GM18873 (cell line): ENCODE results near the gene MTPN.

Experiments
- ATAC-seq: cut with Tn5 transposase; IDR thresholded peaks from one replicate; pipeline ENCODE4 v1.9.1; 2021; ENCODE audit warnings: mild to moderate bottlenecking, moderate library complexity, moderate number of reproducible peaks; ENCODE audit not compliant: unreplicated experiment, low FRiP score

Gene MTPN

DNA sequence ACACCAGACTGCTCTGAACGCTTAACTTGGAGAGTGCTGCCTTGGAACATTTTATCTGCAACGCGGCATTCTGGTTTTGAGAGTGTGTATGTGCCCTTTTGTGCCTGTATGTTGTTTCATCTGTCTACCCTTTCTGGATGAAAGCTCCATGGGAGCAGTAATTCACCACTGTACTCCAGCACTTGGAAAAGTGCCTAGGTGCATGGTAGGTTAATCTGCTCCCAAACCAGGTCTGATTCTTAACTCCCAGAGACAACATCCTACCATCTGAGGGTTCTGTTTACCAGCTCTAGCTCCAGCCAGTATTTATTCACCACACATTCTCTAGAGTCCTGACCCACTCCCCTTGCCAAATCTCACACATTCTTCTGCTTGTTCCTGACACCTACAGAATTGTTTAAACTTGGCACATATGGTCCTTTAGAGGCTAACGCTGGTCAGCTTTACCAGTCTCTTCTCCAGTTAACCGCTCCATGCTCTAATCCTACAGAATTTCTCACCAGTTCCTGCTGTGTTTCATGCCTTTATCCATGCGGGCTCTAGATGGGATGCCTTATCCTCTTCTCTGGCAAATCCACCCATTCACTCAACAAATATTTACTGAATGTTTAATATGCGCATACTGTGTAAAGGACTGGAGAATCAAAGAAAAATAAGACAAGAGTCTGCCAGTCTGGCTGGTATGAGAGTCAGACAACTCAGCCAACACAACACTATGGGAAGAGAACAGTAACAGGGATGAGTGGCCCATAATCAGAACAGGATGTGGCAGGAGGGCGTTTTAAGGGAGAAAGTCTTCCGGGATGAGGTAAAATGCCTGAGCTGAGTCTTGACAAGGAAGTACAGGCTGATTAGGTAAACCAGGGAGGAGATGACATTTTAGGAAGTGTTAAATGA lies 46.3 kb downstream of the MTPN start:
- no peak for ATAC-seq

DNA sequence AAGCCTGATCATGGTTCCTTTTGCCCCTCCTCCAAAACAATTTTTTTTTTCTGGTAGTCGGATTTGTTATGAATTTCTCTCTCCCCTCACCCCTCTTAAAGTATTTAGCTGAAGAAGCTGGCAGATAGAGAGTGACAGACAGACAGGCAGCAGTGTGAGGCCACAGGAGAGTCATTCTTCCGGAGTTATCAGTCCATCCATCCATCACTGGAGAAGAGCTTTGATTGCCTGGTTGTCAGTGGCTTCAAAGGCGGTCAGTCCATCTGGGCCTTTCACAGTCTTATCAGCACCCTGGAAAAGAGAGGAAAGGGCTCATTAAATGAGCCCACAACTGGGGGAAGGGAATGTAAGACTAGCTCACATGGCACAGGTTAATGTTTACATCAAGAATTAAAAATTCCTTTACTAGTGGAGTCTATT lies 47.4 kb downstream of the MTPN start:
- no peak for ATAC-seq

DNA sequence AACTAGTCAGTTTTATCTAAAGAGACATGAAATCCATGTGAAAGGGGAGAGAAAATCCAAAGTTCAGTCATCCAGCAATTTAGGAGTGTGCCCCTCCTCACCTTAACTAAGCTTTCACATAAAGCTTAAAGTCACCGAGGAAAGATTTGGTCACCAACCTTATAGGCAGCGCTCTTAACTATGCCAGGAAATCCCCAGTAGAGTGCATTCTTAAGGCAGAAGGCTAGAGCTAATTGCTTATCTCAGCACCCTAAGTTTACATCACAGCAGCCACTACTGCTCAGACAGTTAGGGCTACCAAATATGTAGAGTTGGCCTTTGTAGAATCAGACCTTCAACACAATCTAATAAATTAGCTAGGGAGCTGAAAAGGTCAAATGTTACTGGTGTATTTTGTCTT lies 47.9 kb downstream of the MTPN start:
- ATAC-seq = no peak

DNA sequence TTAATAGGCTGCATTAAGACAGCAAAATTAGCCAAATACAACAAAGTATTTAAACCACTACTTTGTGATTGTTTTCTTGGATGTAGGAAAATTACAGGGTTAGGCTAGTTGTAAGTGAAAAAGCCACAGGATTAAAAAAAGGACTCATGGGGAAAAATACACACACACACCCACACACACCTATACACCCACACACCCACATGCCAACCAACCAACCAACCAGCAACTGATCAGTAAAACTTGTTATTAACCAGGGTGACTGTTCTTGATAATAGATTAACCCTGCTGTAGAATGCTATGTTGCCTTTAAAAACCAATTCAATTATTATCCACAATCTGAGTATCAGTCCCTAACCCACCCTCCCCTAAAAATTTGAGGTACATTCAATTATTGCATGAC lies 49.0 kb downstream of the MTPN start:
- no peak for ATAC-seq

DNA sequence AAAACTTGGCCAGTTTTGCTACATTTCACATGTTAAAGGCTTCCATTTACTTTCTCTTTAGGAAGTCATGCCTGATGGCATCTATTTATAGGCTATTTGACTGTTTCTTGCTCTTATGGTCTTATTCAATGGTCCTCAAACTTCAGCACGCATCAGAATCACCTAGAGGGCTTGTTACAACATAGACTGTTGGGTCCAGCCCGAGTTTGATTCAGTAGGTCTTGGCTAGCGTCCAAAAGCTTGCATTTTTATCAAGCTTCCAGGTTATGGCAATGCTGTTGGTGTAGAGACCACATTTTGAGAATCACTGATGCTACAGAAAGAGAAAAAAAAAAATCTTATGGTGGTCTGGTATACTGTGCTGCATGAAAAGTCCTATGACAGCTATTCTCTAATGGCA lies 51.9 kb downstream of the MTPN start:
- no peak for ATAC-seq

DNA sequence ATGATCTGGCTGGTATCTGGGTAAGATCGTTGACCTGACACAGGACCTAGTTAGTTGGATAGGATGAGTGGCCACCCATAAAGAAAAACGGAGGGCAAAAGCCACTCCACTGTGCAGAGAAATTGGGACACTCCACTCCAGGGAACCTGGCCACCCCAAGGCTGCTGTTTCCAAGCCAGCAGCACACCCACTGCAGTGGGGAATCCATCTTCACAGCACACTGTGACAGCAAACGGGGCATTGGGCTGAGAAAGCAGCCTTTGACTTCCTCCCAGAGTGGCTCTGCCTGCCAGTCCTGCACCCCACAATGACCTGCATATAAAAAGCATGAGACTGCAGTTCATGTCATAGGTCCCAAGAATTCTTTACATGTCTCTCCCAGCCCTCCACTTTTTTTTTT lies 52.9 kb downstream of the MTPN start:
- no peak for ATAC-seq

DNA sequence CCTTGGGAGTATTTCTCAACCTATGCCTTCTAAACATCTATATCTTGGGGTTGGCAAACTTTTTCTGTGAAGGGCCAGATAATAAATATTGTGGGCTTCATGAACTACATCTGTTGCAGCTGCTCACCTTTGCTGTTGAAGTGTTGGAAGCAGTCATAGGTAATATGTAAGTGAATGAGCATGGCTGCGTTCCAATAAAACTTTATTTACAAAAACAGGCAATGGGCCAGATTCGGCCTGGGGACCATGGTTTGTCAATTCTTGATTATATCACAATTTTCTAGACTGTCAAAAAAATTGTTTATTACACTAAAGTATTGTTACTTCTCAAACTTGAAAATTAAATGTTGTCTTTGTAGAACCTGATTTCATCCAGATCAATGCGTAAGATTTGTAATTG lies 54.9 kb downstream of the MTPN start:
- no peak for ATAC-seq

DNA sequence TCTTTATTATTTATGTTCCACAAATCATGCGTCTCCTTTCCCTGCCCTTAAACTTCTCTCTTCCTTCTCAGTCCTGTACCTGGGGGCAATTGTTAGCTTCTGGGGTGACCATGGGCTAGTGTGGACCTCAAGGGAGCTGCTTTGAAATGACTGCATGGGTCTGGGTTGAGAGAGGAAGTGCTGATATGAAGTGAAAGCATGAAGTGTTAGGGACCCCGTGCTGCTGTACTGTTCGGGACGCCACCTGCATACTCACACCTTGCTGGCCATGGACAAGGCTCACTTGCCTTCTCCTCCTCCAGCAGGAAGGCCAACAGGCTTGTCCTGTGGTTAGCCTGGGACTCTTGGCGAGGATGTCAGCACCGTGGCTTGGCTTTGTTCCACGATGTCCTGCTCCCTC lies 56.7 kb downstream of the MTPN start:
- ATAC-seq = no peak

DNA sequence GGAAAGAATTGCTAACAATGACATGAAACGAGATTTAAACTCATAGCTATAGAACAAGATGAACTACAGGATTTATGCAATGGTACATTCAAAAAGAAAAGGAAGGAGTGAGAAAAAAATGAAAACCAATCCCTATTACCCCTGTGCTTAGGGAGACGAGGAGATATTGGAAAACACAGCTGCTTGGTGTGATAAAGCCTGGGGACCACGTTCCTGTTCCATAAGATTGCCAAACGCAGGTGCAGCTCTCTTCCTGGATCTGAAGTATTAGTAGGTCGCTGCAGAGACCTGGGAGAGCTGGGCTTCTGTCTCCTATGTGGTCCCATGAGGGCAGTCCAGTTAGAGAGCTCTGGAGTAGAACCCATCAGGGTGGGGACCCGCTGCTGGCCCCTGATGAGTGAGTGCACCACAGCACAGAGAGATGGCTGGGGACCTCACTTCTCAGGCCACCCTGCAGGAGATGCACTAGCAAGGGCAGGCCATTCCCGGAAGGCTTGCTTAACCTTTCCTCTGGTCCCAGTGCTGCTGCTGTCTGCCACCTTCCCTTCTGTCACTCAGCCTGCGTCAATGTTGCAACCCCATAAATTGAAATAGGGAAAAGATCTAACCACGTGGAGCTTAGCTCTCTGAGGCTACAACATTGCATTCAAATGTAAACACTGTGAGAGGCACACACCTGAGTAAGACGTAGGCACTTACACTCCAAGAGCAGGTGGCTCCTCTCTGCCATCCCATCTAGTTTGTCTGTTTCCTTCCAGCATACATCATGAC lies 57.9 kb downstream of the MTPN start:
- ATAC-seq = no peak

DNA sequence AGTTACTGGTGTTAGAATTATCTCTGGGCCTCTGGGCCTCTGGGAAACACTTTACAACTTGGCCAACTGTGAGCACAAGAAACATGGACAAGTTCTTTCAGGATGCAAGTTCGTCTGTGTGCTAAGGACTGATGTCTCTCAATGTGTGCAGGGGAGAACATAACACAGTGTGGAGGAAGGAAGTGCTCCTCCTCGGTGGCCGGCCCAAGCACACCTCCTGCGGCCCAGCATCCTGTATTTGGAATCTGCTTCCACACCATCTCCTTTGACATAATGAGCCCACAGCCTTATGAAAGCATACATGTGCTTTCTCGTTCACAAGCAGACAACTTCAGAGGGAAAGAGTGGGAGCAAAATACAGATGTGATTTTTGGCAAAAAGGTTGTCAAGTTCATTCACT lies 59.0 kb downstream of the MTPN start:
- no peak for ATAC-seq

DNA sequence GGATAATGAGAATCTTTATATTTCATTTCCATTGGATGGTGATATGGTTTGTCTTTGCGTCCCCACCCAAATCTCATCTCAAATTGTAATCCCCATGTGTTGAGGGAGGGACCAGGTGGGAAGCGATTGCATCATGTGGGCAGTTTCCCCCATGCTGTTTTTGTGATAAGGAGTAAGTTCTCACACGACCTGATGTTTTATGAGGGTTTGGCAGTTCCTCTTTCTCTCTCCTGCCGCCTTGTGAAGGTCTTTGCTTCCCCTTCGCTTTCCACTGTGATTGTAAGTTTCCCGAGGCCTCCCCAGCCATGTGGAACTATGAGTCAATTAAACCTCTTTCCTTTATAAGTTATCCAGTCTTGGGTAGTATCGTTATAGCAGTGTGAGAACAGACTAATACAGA lies 59.4 kb downstream of the MTPN start:
- no peak for ATAC-seq

DNA sequence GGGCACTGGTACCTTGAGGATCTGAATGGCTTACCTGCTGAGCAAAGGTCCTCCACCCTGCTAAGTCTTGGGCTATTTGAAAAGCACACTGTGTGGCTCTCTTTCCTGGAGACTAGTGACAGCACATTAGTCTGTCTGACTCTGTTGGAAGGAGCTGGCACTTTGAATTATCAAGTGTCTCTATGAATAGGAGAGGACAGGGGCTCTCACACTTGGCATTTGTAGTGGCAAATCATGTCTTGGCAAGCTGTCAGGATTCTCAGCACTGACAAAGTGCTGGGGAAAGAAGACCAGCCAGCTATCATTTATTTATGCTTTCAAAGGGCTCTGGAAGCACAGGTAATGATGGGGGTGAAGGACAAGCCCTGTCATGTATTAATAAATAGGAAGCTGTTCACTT lies 62.8 kb downstream of the MTPN start:
- no peak for ATAC-seq

DNA sequence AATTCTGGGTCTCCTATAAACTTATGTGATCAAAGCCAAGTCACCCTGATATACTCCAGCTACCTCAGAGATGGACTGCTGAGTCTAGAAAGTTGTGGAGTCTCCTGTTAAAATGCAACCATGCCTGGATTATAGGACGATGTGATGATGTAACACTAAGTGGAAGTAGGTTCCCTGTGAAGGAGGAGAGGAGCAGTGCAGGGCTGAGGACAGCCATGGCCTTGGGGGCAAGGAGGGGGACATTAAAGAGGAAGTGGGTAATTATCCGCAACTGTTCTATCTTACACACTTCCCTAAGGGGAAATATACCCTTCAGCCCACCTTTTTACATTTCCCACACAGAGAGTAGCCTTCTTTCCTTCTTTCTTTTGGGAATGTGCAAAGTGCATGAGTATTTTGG lies 63.8 kb downstream of the MTPN start:
- ATAC-seq = no peak

DNA sequence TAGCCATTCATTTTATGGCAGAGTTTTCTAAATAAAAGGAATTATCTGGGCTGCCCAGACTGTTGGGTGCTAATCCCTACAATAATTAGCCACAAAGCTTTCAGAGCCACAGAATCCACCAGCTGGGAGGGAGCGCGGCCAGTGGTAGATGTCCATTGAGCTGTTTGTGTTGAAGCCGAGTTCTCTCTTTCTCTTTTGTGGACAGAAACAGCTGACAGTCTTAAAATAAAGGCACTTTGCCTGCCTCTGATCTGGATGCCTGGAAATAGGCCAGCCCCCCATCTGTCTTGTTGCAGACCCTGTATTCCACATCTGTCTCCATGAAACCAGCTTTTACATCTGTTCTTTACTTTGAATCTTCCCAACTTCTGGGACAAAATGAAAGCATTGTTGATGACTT lies 66.1 kb downstream of the MTPN start:
- no peak for ATAC-seq

DNA sequence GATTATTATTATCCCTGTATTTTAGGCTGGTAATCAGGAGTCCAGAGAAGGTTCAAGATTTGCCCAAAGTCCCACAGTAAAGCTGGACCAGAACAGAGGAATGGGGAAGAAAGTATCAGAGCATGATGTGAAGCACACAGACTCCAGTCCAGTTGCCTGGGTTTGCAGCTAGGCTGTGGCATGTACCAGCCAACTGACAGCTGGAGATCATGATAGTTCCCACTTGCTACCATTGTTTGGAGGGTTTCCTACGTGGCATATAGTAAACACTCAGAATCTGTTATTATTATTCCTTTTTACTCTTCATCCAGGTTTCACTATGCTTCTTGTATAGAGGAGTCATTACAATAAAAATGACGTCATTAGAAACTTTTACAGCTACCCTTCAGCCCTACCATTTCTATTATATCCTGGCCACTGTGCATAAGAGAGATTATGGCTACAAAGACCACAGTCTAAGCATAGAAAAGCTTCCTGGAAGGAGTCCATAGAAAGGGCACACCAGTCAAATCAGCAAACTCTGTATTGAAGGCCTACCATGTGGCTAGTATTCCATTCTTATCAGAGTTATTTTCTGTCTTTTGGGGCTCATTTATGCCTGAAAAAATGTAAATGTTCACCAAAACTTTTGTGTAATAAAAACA lies 66.6 kb downstream of the MTPN start:
- no peak for ATAC-seq

DNA sequence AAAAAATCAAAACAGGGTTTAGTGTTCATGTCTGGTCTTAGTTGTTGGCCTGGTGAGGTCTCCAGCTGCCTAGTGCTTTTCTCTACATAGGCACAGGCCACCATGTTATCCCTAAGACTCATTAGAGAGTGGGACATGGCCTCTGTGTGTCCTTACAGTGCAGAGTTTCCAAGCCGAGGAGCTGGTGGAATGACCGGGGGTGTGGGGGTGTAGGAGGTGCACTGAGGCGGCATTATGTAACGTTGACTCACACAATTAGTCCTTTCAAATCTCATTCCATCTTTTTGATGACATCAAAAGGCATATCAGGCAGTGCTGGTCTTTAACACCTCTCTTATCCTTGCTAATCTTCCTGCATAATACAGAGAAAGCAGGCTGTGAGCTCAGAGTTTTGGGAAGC lies 71.3 kb downstream of the MTPN start:
- no peak for ATAC-seq

DNA sequence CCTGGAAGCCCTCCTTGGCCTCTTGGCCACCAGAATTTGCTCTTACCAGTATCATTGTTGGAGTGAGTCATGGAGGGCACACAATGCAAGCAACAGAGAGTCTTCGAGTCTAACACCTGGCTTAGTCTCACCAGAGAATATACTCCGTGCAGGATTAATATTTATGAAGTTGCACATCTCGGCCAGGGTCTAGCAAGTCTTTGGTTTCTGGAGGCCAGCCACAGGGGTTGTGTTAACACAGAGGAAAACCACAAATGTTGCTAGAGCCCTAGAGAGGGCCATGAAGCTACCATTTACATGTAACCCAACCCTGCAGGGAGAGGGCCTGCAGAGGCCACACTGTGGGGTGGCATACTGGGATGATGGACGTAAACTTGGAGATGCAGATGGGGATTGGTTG lies 71.8 kb downstream of the MTPN start:
- no peak for ATAC-seq

DNA sequence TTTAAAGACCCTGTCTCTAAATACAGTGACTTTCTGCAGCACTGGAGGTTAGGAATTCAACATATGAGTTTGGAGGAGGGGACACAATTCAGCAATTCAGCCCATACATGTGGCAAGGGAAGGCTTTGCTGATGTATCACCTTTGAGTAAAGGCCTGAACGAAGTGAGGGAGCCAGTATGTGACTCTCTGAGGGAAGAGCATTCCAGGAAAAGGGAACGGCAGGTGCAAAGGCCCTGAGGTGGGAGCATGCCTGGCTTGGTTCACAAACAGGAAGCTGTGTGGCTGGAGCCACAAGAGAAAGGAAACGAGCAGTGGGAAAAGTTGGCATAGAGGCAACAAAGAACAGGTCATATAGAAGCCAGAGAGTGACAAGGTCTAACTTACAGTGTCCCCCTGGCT lies 72.9 kb downstream of the MTPN start:
- no peak for ATAC-seq

DNA sequence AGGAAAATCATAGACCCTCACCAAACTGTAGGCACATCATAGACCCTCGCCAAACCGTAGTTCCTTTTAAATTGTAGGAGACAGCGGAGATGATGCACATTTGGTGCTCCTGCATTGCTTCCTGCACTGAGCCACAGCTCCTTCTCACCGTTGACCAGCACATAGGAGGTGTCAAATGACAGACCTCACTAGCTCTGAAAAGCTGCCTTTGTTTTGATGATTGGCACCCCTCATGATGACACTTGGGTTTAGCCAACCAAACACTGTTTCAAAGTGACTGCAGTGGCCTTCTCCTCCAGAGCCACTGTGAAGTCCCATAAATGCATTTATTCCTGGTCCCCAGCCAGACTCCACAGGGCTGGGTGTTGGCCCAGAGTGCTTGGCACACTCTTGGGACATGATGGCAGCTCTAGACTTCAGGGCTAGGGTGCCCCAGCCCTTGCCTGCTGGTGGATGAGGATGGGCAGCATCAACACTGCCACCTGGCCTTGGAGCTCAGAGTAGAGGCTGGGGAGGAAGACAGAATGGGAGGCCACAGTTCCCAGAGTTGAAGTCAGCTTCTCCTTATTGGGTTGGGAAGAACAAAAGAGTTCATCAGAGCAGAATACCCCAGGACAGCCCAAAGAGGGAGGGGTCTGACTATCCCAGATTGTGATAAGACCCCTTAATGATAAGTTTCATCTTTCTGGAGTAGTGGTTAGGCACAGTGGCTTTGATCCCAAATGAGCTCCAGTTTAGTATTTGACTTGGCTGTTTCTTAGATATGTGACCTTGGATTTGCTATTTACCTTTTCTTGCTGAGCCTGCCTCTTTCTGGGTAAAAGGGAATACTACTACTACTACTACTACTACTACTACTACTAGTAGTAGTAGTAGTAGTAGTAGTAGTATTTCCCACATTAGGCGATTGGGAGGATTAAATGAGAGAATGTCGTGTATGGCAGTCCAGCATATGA lies 75.3 kb downstream of the MTPN start:
- ATAC-seq = no peak

DNA sequence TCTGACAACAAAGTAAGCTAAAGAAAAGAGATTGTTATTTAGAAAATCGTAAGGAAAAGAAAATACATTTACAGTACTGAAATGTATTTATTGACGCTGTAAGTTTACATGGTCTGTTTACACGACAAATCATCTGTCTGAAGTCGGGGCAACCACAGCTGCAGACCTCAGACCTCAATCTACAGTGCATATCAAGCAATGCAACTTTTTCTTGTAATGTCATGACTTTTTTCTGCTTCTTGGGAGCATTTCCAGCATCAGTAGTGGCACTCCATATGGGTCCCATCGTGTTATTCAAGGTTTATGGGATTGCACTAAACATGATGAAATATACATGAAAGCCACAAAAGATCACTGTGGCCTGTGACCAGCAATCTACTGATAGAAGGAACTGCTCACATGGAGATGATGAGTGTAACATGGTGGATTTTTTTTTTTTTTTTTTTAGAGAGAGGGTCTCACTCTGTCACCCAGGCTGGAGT lies 77.1 kb downstream of the MTPN start:
- no peak for ATAC-seq
